Measurements from ENCODE around the gene PDGFA.
A peak's percentile ranks its signal among the peaks of the same experiment; 100 is the strongest.

PDGFA gene

GRCh38 chr7:541661-542060 is 22.0 kb upstream of the PDGFA start:
- Histone ChIP-seq H3K36me3 (ENCODE audit: control insufficient read depth, insufficient read depth, low read length) (no peaks in the 10 kb centered on the region), H3K27ac (ENCODE audit: low read depth, low read length) (no peak overlapping the region), H3K4me1 (ENCODE audit: control insufficient read depth, insufficient read depth, low read length) (peaks cover 3% of the 10 kb centered on the region), H3K9me3 (ENCODE audit: control insufficient read depth, insufficient read depth, low read length) (no peaks in the 10 kb centered on the region), H3K4me3 (ENCODE audit: low read depth, low read length) (no peak overlapping the region), H3K27me3 (ENCODE audit: control insufficient read depth, insufficient read depth, low read length) (no peaks in the 10 kb centered on the region), H3K9ac (ENCODE audit: low read depth, low read length) (no peak overlapping the region)

- Histone ChIP-seq H3K27me3 (ENCODE audit: control insufficient read depth, insufficient read depth, low read length) (no peaks in the 10 kb centered on the region), H3K4me1 (ENCODE audit: control insufficient read depth, insufficient read depth, low read length) (peaks cover 3% of the 10 kb centered on the region), H3K36me3 (ENCODE audit: control insufficient read depth, insufficient read depth, low read length) (no peaks in the 10 kb centered on the region), H3K4me3 (ENCODE audit: low read depth, low read length) (no peak overlapping the region), H3K9me3 (ENCODE audit: control insufficient read depth, insufficient read depth, low read length) (no peaks in the 10 kb centered on the region), H3K27ac (ENCODE audit: low read depth, low read length) (no peak overlapping the region), H3K9ac (ENCODE audit: low read depth, low read length) (no peak overlapping the region)
These were observed 21.4 kb upstream of the PDGFA start for GRCh38 chr7:540997-541396.

GRCh38 chr7:540579-540978 is 20.9 kb upstream of the PDGFA start:
- H3K9ac ChIP-seq (ENCODE audit: low read depth, low read length), result no peak overlapping the region
- no peaks in the 10 kb centered on the region for H3K27me3 ChIP-seq (ENCODE audit: control insufficient read depth, insufficient read depth, low read length)
- H3K27ac ChIP-seq (ENCODE audit: low read depth, low read length), result no peak overlapping the region
- H3K4me1 ChIP-seq (ENCODE audit: control insufficient read depth, insufficient read depth, low read length), result peaks cover 3% of the 10 kb centered on the region
- no peak overlapping the region for H3K4me3 ChIP-seq (ENCODE audit: low read depth, low read length)
- H3K9me3 ChIP-seq (ENCODE audit: control insufficient read depth, insufficient read depth, low read length), result no peaks in the 10 kb centered on the region
- no peaks in the 10 kb centered on the region for H3K36me3 ChIP-seq (ENCODE audit: control insufficient read depth, insufficient read depth, low read length)

GRCh38 chr7:539731-540411 is 20.2 kb upstream of the PDGFA start:
- no peak overlapping the region for H3K27ac ChIP-seq (ENCODE audit: low read depth, low read length)
- H3K4me1 ChIP-seq (ENCODE audit: control insufficient read depth, insufficient read depth, low read length), result peaks cover 3% of the 10 kb centered on the region
- H3K4me3 ChIP-seq (ENCODE audit: low read depth, low read length), result no peak overlapping the region
- no peaks in the 10 kb centered on the region for H3K36me3 ChIP-seq (ENCODE audit: control insufficient read depth, insufficient read depth, low read length)
- H3K9me3 ChIP-seq (ENCODE audit: control insufficient read depth, insufficient read depth, low read length), result no peaks in the 10 kb centered on the region
- H3K27me3 ChIP-seq (ENCODE audit: control insufficient read depth, insufficient read depth, low read length), result no peaks in the 10 kb centered on the region
- no peak overlapping the region for H3K9ac ChIP-seq (ENCODE audit: low read depth, low read length)

GRCh38 chr7:538764-539685 is 19.4 kb upstream of the PDGFA start:
- Histone ChIP-seq H3K36me3 (ENCODE audit: control insufficient read depth, insufficient read depth, low read length) (no peaks in the 10 kb centered on the region), H3K9ac (ENCODE audit: low read depth, low read length) (no peak overlapping the region), H3K27ac (ENCODE audit: low read depth, low read length) (no peak overlapping the region), H3K9me3 (ENCODE audit: control insufficient read depth, insufficient read depth, low read length) (no peaks in the 10 kb centered on the region), H3K4me1 (ENCODE audit: control insufficient read depth, insufficient read depth, low read length) (peaks cover 3% of the 10 kb centered on the region), H3K4me3 (ENCODE audit: low read depth, low read length) (no peak overlapping the region), H3K27me3 (ENCODE audit: control insufficient read depth, insufficient read depth, low read length) (no peaks in the 10 kb centered on the region)

- H3K36me3 ChIP-seq (ENCODE audit: control insufficient read depth, insufficient read depth, low read length), result no peaks in the 10 kb centered on the region
- H3K9ac ChIP-seq (ENCODE audit: low read depth, low read length), result no peak overlapping the region
- H3K4me1 ChIP-seq (ENCODE audit: control insufficient read depth, insufficient read depth, low read length), result peaks cover 3% of the 10 kb centered on the region
- no peaks in the 10 kb centered on the region for H3K9me3 ChIP-seq (ENCODE audit: control insufficient read depth, insufficient read depth, low read length)
- no peak overlapping the region for H3K4me3 ChIP-seq (ENCODE audit: low read depth, low read length)
- H3K27ac ChIP-seq (ENCODE audit: low read depth, low read length), result peak overlapping the region; percentile 33
- H3K27me3 ChIP-seq (ENCODE audit: control insufficient read depth, insufficient read depth, low read length), result no peaks in the 10 kb centered on the region
These were observed 18.4 kb upstream of the PDGFA start for GRCh38 chr7:537911-538634.

- Histone ChIP-seq H3K27ac (ENCODE audit: low read depth, low read length) (no peak overlapping the region), H3K4me3 (ENCODE audit: low read depth, low read length) (no peak overlapping the region), H3K4me1 (ENCODE audit: control insufficient read depth, insufficient read depth, low read length) (peaks cover 3% of the 10 kb centered on the region), H3K27me3 (ENCODE audit: control insufficient read depth, insufficient read depth, low read length) (no peaks in the 10 kb centered on the region), H3K36me3 (ENCODE audit: control insufficient read depth, insufficient read depth, low read length) (no peaks in the 10 kb centered on the region), H3K9me3 (ENCODE audit: control insufficient read depth, insufficient read depth, low read length) (no peaks in the 10 kb centered on the region), H3K9ac (ENCODE audit: low read depth, low read length) (no peak overlapping the region)
These were observed 16.6 kb upstream of the PDGFA start for GRCh38 chr7:536231-536630.

GRCh38 chr7:534959-535358 is 15.3 kb upstream of the PDGFA start:
- Histone ChIP-seq H3K4me3 (ENCODE audit: low read depth, low read length) (no peak overlapping the region), H3K36me3 (ENCODE audit: control insufficient read depth, insufficient read depth, low read length) (no peaks in the 10 kb centered on the region), H3K27me3 (ENCODE audit: control insufficient read depth, insufficient read depth, low read length) (no peaks in the 10 kb centered on the region), H3K9ac (ENCODE audit: low read depth, low read length) (no peak overlapping the region), H3K4me1 (ENCODE audit: control insufficient read depth, insufficient read depth, low read length) (peaks cover 3% of the 10 kb centered on the region), H3K27ac (ENCODE audit: low read depth, low read length) (no peak overlapping the region), H3K9me3 (ENCODE audit: control insufficient read depth, insufficient read depth, low read length) (no peaks in the 10 kb centered on the region)

- H3K4me3 ChIP-seq (ENCODE audit: low read depth, low read length), result no peak overlapping the region
- peaks cover 3% of the 10 kb centered on the region for H3K4me1 ChIP-seq (ENCODE audit: control insufficient read depth, insufficient read depth, low read length)
- H3K27ac ChIP-seq (ENCODE audit: low read depth, low read length), result no peak overlapping the region
- H3K36me3 ChIP-seq (ENCODE audit: control insufficient read depth, insufficient read depth, low read length), result no peaks in the 10 kb centered on the region
- H3K27me3 ChIP-seq (ENCODE audit: control insufficient read depth, insufficient read depth, low read length), result no peaks in the 10 kb centered on the region
- H3K9ac ChIP-seq (ENCODE audit: low read depth, low read length), result no peak overlapping the region
- no peaks in the 10 kb centered on the region for H3K9me3 ChIP-seq (ENCODE audit: control insufficient read depth, insufficient read depth, low read length)
These were observed 14.4 kb upstream of the PDGFA start for GRCh38 chr7:534075-534474.

GRCh38 chr7:533266-533665 is 13.6 kb upstream of the PDGFA start:
- H3K4me3 ChIP-seq (ENCODE audit: low read depth, low read length), result no peak overlapping the region
- H3K4me1 ChIP-seq (ENCODE audit: control insufficient read depth, insufficient read depth, low read length), result peaks cover 3% of the 10 kb centered on the region
- H3K27me3 ChIP-seq (ENCODE audit: control insufficient read depth, insufficient read depth, low read length), result no peaks in the 10 kb centered on the region
- no peaks in the 10 kb centered on the region for H3K36me3 ChIP-seq (ENCODE audit: control insufficient read depth, insufficient read depth, low read length)
- H3K27ac ChIP-seq (ENCODE audit: low read depth, low read length), result no peak overlapping the region
- no peaks in the 10 kb centered on the region for H3K9me3 ChIP-seq (ENCODE audit: control insufficient read depth, insufficient read depth, low read length)
- no peak overlapping the region for H3K9ac ChIP-seq (ENCODE audit: low read depth, low read length)
